IMR-90 (cell line): ENCODE measurements around the gene GLE1. TPM values are rescaled to one million over a fixed set of nuclear protein-coding genes. Genes with fewer than 3 reads are reported as not detected.

Source experiments
- ATAC-seq: fragments of 200-7000 bp; cut with Tn5 transposase; 2 replicates; pipeline ENCODE4 v1.9.1; 2020; ENCODE audit warnings: low read depth, mild to moderate bottlenecking, moderate library complexity
- BruUV-seq: library from RNA; stranded (reverse); fragments of 400-500 nt; replicated peaks from 2 replicates; lab custom pipeline; 2021; lab: Mats Ljungman, UMichigan
- CTCF ChIA-PET: fragments of 300-600 bp; formaldehyde crosslinking; extraction: SDS; loops from one replicate; lab custom pipeline; 2021; ENCODE audit warnings: antibody characterized with exemption; lab: Yijun Ruan, JAX
- POLR2A ChIA-PET: fragments of 300-600 bp; sonication (Branson Sonifier 250); formaldehyde crosslinking; loops from one replicate; lab custom pipeline; 2022; ENCODE audit warnings: antibody characterized with exemption; ENCODE audit not compliant: unreplicated experiment; lab: Charles Lee
- DNase-seq: peaks from one replicate; pipeline ENCODE4 v3.0.0; 2013
- H2AFZ ChIP-seq: replicated peaks from 2 replicates; pipeline ENCODE3; 2013; ENCODE audit warnings: low read length, mild to moderate bottlenecking; ENCODE audit not compliant: poor library complexity
- H2AK5ac ChIP-seq: 2 replicates; pipeline ENCODE4 v1.6.1; 2013; ENCODE audit warnings: low read depth, low read length, inconsistent platforms
- H2AK9ac ChIP-seq: replicated peaks from 2 replicates; pipeline ENCODE3; 2013; ENCODE audit warnings: mild to moderate bottlenecking, low read depth, low read length, moderate library complexity; ENCODE audit not compliant: poor library complexity
- H2BK120ac ChIP-seq: 2 replicates; pipeline ENCODE4 v1.6.1; 2013; ENCODE audit warnings: low read depth, low read length, inconsistent platforms
- H2BK15ac ChIP-seq: 3 replicates; pipeline ENCODE4 v1.6.1; 2013; ENCODE audit warnings: low read depth, low read length, inconsistent platforms
- H2BK20ac ChIP-seq: 2 replicates; pipeline ENCODE4 v1.6.1; 2013; ENCODE audit warnings: low read depth, mild to moderate bottlenecking, inconsistent platforms, low read length, moderate library complexity
- H2BK5ac ChIP-seq: 2 replicates; pipeline ENCODE4 v1.6.1; 2013; ENCODE audit warnings: mild to moderate bottlenecking, low read depth, low read length, inconsistent platforms; ENCODE audit not compliant: poor library complexity, severe bottlenecking
- H3K14ac ChIP-seq: replicated peaks from 2 replicates; pipeline ENCODE4 v1.6.1; 2013; ENCODE audit warnings: low read depth, low read length, inconsistent platforms
- H3K18ac ChIP-seq: 2 replicates; pipeline ENCODE4 v1.6.1; 2013; ENCODE audit warnings: low read depth, low read length, control low read depth
- H3K23ac ChIP-seq: 2 replicates; pipeline ENCODE4 v1.6.1; 2013; ENCODE audit warnings: low read depth, low read length, inconsistent platforms
- H3K27ac ChIP-seq: 2 replicates; pipeline ENCODE4 v1.5.1; 2013; ENCODE audit warnings: mild to moderate bottlenecking, control low read depth, low read length; ENCODE audit not compliant: insufficient read depth
- H3K27me3 ChIP-seq: 2 replicates; pipeline ENCODE4 v1.6.1; 2013; ENCODE audit warnings: low read length; ENCODE audit not compliant: control insufficient read depth, insufficient read depth
- H3K36me3 ChIP-seq: 2 replicates; pipeline ENCODE4 v1.6.1; 2013; ENCODE audit warnings: low read length, mixed read lengths; ENCODE audit not compliant: control insufficient read depth, insufficient read depth
- H3K4ac ChIP-seq: 2 replicates; pipeline ENCODE4 v1.6.1; 2013; ENCODE audit warnings: low read depth, low read length, inconsistent platforms
- H3K4me1 ChIP-seq: 2 replicates; pipeline ENCODE4 v1.6.1; 2013; ENCODE audit warnings: low read length, mixed read lengths; ENCODE audit not compliant: control insufficient read depth, insufficient read depth
- H3K4me2 ChIP-seq: 2 replicates; pipeline ENCODE4 v1.6.1; 2013; ENCODE audit warnings: low read depth, mild to moderate bottlenecking, control low read depth, low read length, moderate library complexity
- H3K4me3 ChIP-seq: 2 replicates; pipeline ENCODE4 v1.5.1; 2013; ENCODE audit warnings: low read depth, mild to moderate bottlenecking, control low read depth, low read length, moderate library complexity; ENCODE audit not compliant: insufficient read depth
- H3K56ac ChIP-seq: 2 replicates; pipeline ENCODE4 v1.6.1; 2013; ENCODE audit warnings: low read length, inconsistent platforms; ENCODE audit not compliant: insufficient read depth; ENCODE audit errors: extremely low read depth
- H3K79me1 ChIP-seq, 2 experiments: 2 replicates each; pipeline ENCODE4 v1.6.1; 2013; ENCODE audit warnings: low read length in 2 of 2, inconsistent platforms in 1 of 2, low read depth in 1 of 2
- H3K9ac ChIP-seq: 2 replicates; pipeline ENCODE4 v1.6.1; 2013; ENCODE audit warnings: low read depth, low read length, control low read depth
- H3K9me1 ChIP-seq: 2 replicates; pipeline ENCODE4 v1.6.1; 2013; ENCODE audit warnings: low read length, inconsistent platforms; ENCODE audit not compliant: insufficient read depth
- H3K9me3 ChIP-seq: 2 replicates; pipeline ENCODE4 v1.6.1; 2013; ENCODE audit warnings: low read length; ENCODE audit not compliant: control insufficient read depth, insufficient read depth
- H4K20me1 ChIP-seq: 2 replicates; pipeline ENCODE4 v1.6.1; 2013; ENCODE audit warnings: low read length, inconsistent platforms; ENCODE audit not compliant: insufficient read depth
- H4K5ac ChIP-seq: 2 replicates; pipeline ENCODE4 v1.6.1; 2013; ENCODE audit warnings: mild to moderate bottlenecking, low read depth, low read length, control low read depth
- H4K8ac ChIP-seq, 2 experiments: 2 replicates each; pipeline ENCODE4 v1.6.1; 2013; ENCODE audit warnings: low read depth in 2 of 2, low read length in 2 of 2, control low read depth in 1 of 2, inconsistent platforms in 1 of 2
- H4K91ac ChIP-seq: 2 replicates; pipeline ENCODE4 v1.6.1; 2013; ENCODE audit warnings: low read depth, low read length, inconsistent platforms; ENCODE audit not compliant: insufficient read depth
- BHLHE40 ChIP-seq: fragments of 150-350 bp; IDR thresholded peaks from 2 replicates; pipeline ENCODE4 v1.6.1; 2016; ENCODE audit warnings: mild to moderate bottlenecking, low read depth, low read length
- CEBPB ChIP-seq: IDR thresholded peaks from 2 replicates; pipeline ENCODE4 v1.6.1; 2012; ENCODE audit warnings: low read depth, low read length, improper control_type of control experiment
- CHD1 ChIP-seq: IDR thresholded peaks from 2 replicates; pipeline ENCODE4 v1.6.1; 2012; ENCODE audit warnings: low read depth, low read length, improper control_type of control experiment
- FOS ChIP-seq: fragments of 150-350 bp; IDR thresholded peaks from 2 replicates; pipeline ENCODE4 v1.6.1; 2016; ENCODE audit warnings: low read depth, low read length
- MAFK ChIP-seq: IDR thresholded peaks from 2 replicates; pipeline ENCODE4 v1.6.1; 2012; ENCODE audit warnings: low read depth, low read length, improper control_type of control experiment
- MAZ ChIP-seq: IDR thresholded peaks from 2 replicates; pipeline ENCODE4 v1.6.1; 2012; ENCODE audit warnings: low read depth, mild to moderate bottlenecking, low read length, improper control_type of control experiment, moderate library complexity, borderline replicate concordance
- MXI1 ChIP-seq: IDR thresholded peaks from 2 replicates; pipeline ENCODE4 v1.6.1; 2012; ENCODE audit warnings: low read depth, mild to moderate bottlenecking, low read length, moderate library complexity, borderline replicate concordance
- NFE2L2 ChIP-seq: fragments of 150-350 bp; IDR thresholded peaks from 2 replicates; pipeline ENCODE4 v1.6.1; 2016; ENCODE audit warnings: low read depth, mild to moderate bottlenecking, low read length
- POLR2A ChIP-seq: IDR thresholded peaks from 2 replicates; pipeline ENCODE4 v1.6.1; 2012; ENCODE audit warnings: mild to moderate bottlenecking, low read depth, low read length
- RAD21 ChIP-seq: IDR thresholded peaks from 2 replicates; pipeline ENCODE4 v1.6.1; 2012; ENCODE audit warnings: low read length, improper control_type of control experiment
- RCOR1 ChIP-seq: IDR thresholded peaks from 2 replicates; pipeline ENCODE4 v1.6.1; 2012; ENCODE audit warnings: mild to moderate bottlenecking, low read length, improper control_type of control experiment; ENCODE audit not compliant: insufficient replicate concordance
- RFX5 ChIP-seq: IDR thresholded peaks from 2 replicates; pipeline ENCODE4 v1.8.0; 2012; ENCODE audit warnings: low read depth, mild to moderate bottlenecking, low read length, moderate library complexity
- SMC3 ChIP-seq: fragments of 150-350 bp; IDR thresholded peaks from 2 replicates; pipeline ENCODE4 v1.6.1; 2016; ENCODE audit warnings: low read depth, mild to moderate bottlenecking, antibody characterized with exemption, low read length, moderate library complexity
- dilution Hi-C: fragments of 300-500 bp; cut with HindIII; formaldehyde crosslinking; loops from one replicate; pipeline ENCODE4 v1.14.3; 2018; ENCODE audit warnings: low sequenced_read_pairs; ENCODE audit not compliant: unreplicated experiment
- in situ Hi-C: fragments of 300-500 bp; cut with MboI; formaldehyde crosslinking; loops from 3 replicates; pipeline ENCODE4 v1.14.3; 2019; ENCODE audit warnings: low sequenced_read_pairs, inconsistent platforms, mixed read lengths
- intact Hi-C: fragments of 100-400 bp; cut with micrococcal nuclease; formaldehyde crosslinking; loops from 2 replicates; pipeline ENCODE4 v1.10.0; 2022
- polyA plus RNA-seq, 3 experiments: library from polyadenylated mRNA; depleted of rRNA; stranded (reverse); fragments of >200 nt; gene quantifications; 2 replicates each; pipeline ENCODE4 v1.2.3, GENCODE V29; 2012; ENCODE audit warnings: low replicate concordance in 1 of 3
- total RNA-seq: library from RNA; depleted of rRNA; stranded (reverse); fragments of >200 nt; gene quantifications from 2 replicates; pipeline ENCODE4 v1.2.3, GENCODE V29; 2012
- TF ChIP-seq, protein P1 (sequence below): fragments of 150-350 bp; IDR thresholded peaks from 2 replicates; pipeline ENCODE4 v1.6.1; 2017; ENCODE audit warnings: mild to moderate bottlenecking, antibody characterized with exemption, low read length, low read depth
- TF ChIP-seq, protein P2 (sequence below): conservative IDR thresholded peaks from 2 replicates; pipeline ENCODE4 v1.5.1; 2012; ENCODE audit warnings: mild to moderate bottlenecking, low read depth, low read length, improper control_type of control experiment
- TF ChIP-seq, protein P3 (sequence below): fragments of 150-350 bp; IDR thresholded peaks from 2 replicates; pipeline ENCODE4 v1.6.1; 2016; ENCODE audit warnings: low read depth, mild to moderate bottlenecking, low read length, moderate library complexity, borderline replicate concordance

GLE1 gene
- total and polyA plus RNA-seq, 2 of the 4 experiments (the other 2 are of a cell fraction) = 14.3 to 39.4 TPM

DNA sequence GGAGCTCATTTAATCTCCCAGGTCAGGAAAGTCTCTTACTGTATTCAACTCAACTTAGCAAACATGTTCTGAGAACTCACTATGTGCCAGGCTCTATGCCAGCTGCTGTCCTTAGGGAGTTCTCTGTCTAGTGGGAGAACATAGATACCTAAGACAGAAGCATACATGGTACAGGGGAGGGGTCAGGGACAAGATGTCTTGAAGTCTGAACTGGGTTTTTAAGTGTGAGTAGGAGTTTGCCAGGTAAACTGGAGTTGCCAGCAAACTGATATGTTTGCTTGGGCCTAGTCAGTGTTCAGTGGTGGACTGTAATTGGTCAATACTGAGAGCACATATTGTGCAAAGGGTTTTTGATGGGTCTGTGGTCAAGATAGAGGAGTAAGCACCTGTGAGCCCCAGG is 18.3 kb upstream of the GLE1 start:
- Histone ChIP-seq H3K9ac (no peak overlapping the region), H2AFZ (no peak overlapping the region), H3K9me3 (no peaks in the 10 kb centered on the region), H3K36me3 (peaks cover 44% of the 10 kb centered on the region), H2AK9ac (no peak overlapping the region), H2BK120ac (no peak overlapping the region), H3K9me1 (peaks cover 7% of the 10 kb centered on the region; the same call in 1 of the 2 replicates), H4K5ac (no peak overlapping the region), H3K4me1 (no peaks in the 10 kb centered on the region), H3K18ac (no peak overlapping the region), H4K8ac (no peak overlapping the region), H2BK5ac (no peak overlapping the region), H3K27ac (no peak overlapping the region), H3K23ac (no peak overlapping the region), H3K56ac (no peak overlapping the region), H2AK5ac (no peak overlapping the region), H2BK15ac (no peak overlapping the region), H2BK20ac (no peak overlapping the region), H3K79me1 (no peaks in the 10 kb centered on the region; a peak in 1 of 4 replicates), H3K27me3 (no peaks in the 10 kb centered on the region), H3K4ac (no peak overlapping the region), H3K4me3 (no peak overlapping the region), H3K4me2 (no peak overlapping the region), H4K91ac (no peak overlapping the region), H4K20me1 (no peaks in the 10 kb centered on the region), H3K14ac (no peak overlapping the region)
- TF ChIP-seq RFX5 = no peak
- no peak for TF ChIP-seq MAFK
- TF ChIP-seq, protein P1, sequence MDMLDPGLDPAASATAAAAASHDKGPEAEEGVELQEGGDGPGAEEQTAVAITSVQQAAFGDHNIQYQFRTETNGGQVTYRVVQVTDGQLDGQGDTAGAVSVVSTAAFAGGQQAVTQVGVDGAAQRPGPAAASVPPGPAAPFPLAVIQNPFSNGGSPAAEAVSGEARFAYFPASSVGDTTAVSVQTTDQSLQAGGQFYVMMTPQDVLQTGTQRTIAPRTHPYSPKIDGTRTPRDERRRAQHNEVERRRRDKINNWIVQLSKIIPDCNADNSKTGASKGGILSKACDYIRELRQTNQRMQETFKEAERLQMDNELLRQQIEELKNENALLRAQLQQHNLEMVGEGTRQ = no peak
- no peak for TF ChIP-seq POLR2A
- TF ChIP-seq CEBPB = no peak
- TF ChIP-seq MXI1 = no peak
- TF ChIP-seq NFE2L2 = no peak
- no peak for TF ChIP-seq RAD21
- TF ChIP-seq FOS = no peak
- no peak for TF ChIP-seq SMC3
- TF ChIP-seq BHLHE40 = no peak
- TF ChIP-seq, protein P2, sequence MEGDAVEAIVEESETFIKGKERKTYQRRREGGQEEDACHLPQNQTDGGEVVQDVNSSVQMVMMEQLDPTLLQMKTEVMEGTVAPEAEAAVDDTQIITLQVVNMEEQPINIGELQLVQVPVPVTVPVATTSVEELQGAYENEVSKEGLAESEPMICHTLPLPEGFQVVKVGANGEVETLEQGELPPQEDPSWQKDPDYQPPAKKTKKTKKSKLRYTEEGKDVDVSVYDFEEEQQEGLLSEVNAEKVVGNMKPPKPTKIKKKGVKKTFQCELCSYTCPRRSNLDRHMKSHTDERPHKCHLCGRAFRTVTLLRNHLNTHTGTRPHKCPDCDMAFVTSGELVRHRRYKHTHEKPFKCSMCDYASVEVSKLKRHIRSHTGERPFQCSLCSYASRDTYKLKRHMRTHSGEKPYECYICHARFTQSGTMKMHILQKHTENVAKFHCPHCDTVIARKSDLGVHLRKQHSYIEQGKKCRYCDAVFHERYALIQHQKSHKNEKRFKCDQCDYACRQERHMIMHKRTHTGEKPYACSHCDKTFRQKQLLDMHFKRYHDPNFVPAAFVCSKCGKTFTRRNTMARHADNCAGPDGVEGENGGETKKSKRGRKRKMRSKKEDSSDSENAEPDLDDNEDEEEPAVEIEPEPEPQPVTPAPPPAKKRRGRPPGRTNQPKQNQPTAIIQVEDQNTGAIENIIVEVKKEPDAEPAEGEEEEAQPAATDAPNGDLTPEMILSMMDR = no peak
- TF ChIP-seq MAZ = no peak
- TF ChIP-seq, protein P3, sequence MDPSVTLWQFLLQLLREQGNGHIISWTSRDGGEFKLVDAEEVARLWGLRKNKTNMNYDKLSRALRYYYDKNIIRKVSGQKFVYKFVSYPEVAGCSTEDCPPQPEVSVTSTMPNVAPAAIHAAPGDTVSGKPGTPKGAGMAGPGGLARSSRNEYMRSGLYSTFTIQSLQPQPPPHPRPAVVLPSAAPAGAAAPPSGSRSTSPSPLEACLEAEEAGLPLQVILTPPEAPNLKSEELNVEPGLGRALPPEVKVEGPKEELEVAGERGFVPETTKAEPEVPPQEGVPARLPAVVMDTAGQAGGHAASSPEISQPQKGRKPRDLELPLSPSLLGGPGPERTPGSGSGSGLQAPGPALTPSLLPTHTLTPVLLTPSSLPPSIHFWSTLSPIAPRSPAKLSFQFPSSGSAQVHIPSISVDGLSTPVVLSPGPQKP = no peak
- no peak for TF ChIP-seq CHD1
- TF ChIP-seq RCOR1 = no peak
- ChIA-PET POLR2A (no interaction called here), CTCF (no interaction called here)
- no TSS peak for BruUV-seq
- DNase-seq = no peak
- in situ Hi-C loops = no loop called here
- no peak for ATAC-seq
- intact Hi-C loops = no loop called here
- dilution Hi-C loops = no loop called here
